ENCODE results near the gene GPR142. TPM values are rescaled to one million over a fixed set of nuclear protein-coding genes. Genes with fewer than 3 reads are reported as not detected.

GPR142 gene
- total RNA-seq, 2 experiments from 2014 or later, result not detected

DNA sequence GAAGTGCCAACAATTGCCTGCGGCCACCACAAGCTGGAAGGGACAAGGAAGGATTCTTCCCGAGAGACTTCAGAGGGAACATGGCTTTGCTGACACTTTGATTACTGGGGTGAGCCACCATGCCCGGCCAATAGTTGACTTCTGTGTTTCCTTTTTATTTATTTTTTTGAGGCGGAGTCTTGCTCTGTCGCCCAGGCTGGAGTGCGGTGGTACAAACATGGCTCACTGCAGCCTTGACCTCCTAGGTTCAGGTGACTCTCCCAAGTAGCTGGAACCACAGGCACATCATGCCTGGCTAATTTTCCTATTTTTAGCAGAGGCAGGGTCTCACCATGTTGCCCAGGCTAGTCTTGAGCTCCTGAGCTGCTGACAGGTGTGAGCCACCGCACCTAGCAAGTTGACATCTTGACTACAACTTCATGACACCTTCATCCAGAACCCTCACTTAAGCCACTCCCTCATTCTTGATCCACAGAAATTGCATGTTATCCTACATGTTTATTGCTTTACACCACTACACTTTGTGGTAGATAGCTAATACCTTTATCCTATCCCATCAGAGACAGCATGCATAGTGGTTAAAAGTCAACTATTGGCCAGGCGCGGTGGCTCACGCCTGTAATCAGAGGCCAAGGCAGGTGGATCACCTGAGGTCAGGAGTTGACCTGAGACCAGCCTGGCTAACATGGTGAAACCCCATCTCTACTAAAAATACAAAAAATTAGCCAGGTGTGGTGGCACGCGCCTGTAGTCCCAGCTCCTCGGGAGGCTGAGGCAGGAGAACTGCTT, 48.5 kb downstream of the GPR142 start:
- H3K36me3 Mint-ChIP-seq (ENCODE audit: low read depth), result no peaks in the 10 kb centered on the region
- ChIA-PET POLR2A (no interaction called here), CTCF (no interaction called here)
- peaks cover 2% of the 10 kb centered on the region for H3K4me1 Mint-ChIP-seq
- H3K27me3 Mint-ChIP-seq, result peaks cover 2% of the 10 kb centered on the region
- no peaks in the 10 kb centered on the region for H3K9me3 Mint-ChIP-seq (ENCODE audit: low read depth)
- no peak overlapping the region for H3K27ac Mint-ChIP-seq
- no peak for DNase-seq
- intact Hi-C loops (cut with DNase I, micrococcal nuclease), result no loop called here
- ATAC-seq, result no peak
- no peak overlapping the region for H3K4me3 Mint-ChIP-seq

DNA sequence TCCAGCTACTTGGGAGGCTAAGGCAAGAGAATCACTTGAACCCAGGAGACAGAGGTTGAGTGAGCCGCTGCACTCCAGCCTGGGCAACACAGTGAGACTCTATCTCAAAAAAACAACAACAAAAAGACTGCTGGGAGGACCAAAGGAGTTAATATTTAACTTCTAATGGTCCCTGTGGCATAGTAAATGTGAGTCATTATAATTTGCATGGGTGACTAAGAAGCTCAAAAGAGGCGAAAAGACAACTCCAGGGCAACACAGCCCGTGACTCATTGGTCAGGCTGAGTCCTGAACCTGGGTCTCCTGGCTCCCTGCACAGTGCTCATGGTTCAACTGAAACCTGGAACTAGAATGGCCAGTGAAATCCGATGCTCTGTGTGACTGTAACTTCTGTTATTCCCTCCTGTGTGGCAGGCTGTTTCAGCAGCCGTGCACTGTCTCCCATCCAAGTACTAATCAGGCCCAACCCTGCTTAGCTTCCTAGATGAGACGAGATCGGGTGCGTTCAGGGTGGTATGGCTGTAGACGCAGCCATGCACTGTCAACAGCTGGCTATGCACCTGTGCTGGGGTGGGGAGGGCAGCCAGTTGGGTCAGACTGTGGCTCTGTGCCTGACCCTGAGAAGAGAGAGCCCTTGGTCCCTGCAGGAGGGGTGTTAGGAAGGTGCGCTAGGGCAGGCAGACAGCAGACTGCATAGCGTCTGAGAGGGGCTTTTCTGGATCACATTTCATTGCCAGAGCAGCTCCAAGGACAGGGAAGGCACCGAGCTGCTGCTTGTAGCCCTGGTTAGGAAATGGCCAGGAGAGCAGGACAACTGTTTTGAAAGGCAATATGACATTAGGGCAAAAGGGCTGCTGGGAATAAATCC, 50.1 kb downstream of the GPR142 start:
- Mint-ChIP-seq H3K4me3 (no peak overlapping the region), H3K4me1 (peaks cover 2% of the 10 kb centered on the region), H3K36me3 (ENCODE audit: low read depth) (no peaks in the 10 kb centered on the region), H3K27me3 (peaks cover 2% of the 10 kb centered on the region), H3K9me3 (ENCODE audit: low read depth) (no peaks in the 10 kb centered on the region), H3K27ac (peak overlapping the region; percentile 38)
- intact Hi-C loops (cut with DNase I, micrococcal nuclease), result no loop called here
- peak; percentile 42 for DNase-seq
- ChIA-PET POLR2A (no interaction called here), CTCF (interaction anchor here (1.0 to 1.4 kb wide), 3 partner anchors 11 to 50 kb away, joined by 3 to 4 read pairs (median 3); no protein-coding TSS in a partner anchor)
- peak; percentile 85 for ATAC-seq

- peaks cover 5% of the 10 kb centered on the region for H3K27me3 Mint-ChIP-seq
- peaks cover 2% of the 10 kb centered on the region for H3K4me1 Mint-ChIP-seq
- H3K4me3 Mint-ChIP-seq, result no peak overlapping the region
- ATAC-seq (no peak), DNase-seq (no peak)
- intact Hi-C loops (cut with DNase I, micrococcal nuclease), result no loop called here
- no peaks in the 10 kb centered on the region for H3K36me3 Mint-ChIP-seq (ENCODE audit: low read depth)
- H3K9me3 Mint-ChIP-seq (ENCODE audit: low read depth), result no peaks in the 10 kb centered on the region
- POLR2A ChIA-PET, result no interaction called here
- no peak overlapping the region for H3K27ac Mint-ChIP-seq
- CTCF ChIA-PET, result interaction anchor here (3.1 kb wide), 1 partner anchor 18 kb away, joined by 12 read pairs; no protein-coding TSS in a partner anchor
Observed at GRCh38 chr17:74419928-74420411, 52.7 kb downstream of the GPR142 start.

Other genes with a start within 250 kb of the GPR142 start
- 1,000 to 10,000 TPM; 1,648 to 1,818 TPM for gene RPL38, start 163.8 kb upstream of the GPR142 start, total RNA-seq
- 1 to 10 TPM; 2.7 to 3.4 TPM for gene TTYH2, start 153.9 kb upstream of the GPR142 start, total RNA-seq
- gene DNAI2, start 93.3 kb upstream of the GPR142 start, total RNA-seq, result under 1 TPM; 0.14 to 0.49 TPM
- under 1 TPM in 1 of 2 experiments, not detected in 1; 0.11 TPM for gene KIF19, start 41.3 kb upstream of the GPR142 start, total RNA-seq
- gene BTBD17, start 5.6 kb upstream of the GPR142 start, total RNA-seq, result not detected
- gene GPRC5C, start 64.6 kb downstream of the GPR142 start, total RNA-seq, result 1 to 10 TPM in 1 of 2 experiments, under 1 TPM in 1; 0.97 to 1.3 TPM
- gene CD300A, start 99.1 kb downstream of the GPR142 start, total RNA-seq, result 1 to 10 TPM; 4.9 to 5.8 TPM
- not detected for gene CD300LB, start 164.0 kb downstream of the GPR142 start, total RNA-seq
- not detected for gene CD300C, start 178.6 kb downstream of the GPR142 start, total RNA-seq
- gene CD300H, start 200.0 kb downstream of the GPR142 start, total RNA-seq, result not detected
- under 1 TPM in 1 of 2 experiments, not detected in 1; 0.18 TPM for gene CD300LD, start 224.8 kb downstream of the GPR142 start, total RNA-seq

All from activated CD4-positive, alpha-beta T cell treated with anti-CD3 and anti-CD28 coated beads for 36 hours (primary cell).